ENCODE results near the gene SP110. TPM values are rescaled to one million over a fixed set of nuclear protein-coding genes. Genes with fewer than 3 reads are reported as not detected.

SP110 gene
- total and polyA plus RNA-seq, 2 of the 8 experiments (the other 6 are each of a cell fraction or from before 2014, with no cell fraction given): 3.1 to 7.1 TPM

DNA sequence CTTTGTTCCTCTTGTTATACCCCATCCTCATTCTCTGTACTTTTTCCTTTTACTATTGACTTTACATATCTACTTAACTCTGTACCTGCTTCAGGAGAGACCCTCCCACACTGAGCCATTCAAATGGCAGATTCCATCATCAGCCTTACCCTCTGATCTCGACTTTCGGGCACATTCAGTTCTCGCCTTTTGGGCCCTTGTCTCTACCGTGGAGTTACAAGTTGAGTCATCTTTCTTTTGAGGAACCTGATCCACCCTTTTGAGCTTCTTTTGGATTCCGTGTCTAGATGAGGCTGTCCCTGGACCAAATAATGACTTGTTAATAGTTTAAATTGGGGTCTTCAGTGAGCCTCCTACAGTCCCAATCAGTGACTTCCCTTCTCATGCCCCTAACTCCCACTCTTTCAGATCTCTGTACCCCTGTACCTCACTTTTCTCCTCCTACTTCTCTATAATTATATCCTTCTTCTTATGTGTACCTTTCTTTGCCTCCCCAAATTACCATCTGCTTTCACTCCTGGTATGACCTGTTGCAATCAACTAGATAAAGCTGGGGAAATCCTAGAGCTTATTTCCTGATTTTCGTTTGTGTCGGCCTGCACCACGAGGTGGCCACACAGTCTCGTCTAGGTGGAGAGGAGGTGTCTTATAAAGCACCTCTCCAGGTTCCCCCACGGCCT is 17.2 kb downstream of the SP110 start (continued):
- TF ChIP-seq KDM5A (IDR thresholded peaks at IDR 0.05; ENCODE audit: low read length): no peak
